ENCODE data around the gene GNAQ. TPM values are rescaled to one million over a fixed set of nuclear protein-coding genes. Genes with fewer than 3 reads are reported as not detected.

GNAQ gene
- polyA plus RNA-seq, 1 of the 3 experiments (the other 2 are of a cell fraction), result 20.9 TPM

DNA sequence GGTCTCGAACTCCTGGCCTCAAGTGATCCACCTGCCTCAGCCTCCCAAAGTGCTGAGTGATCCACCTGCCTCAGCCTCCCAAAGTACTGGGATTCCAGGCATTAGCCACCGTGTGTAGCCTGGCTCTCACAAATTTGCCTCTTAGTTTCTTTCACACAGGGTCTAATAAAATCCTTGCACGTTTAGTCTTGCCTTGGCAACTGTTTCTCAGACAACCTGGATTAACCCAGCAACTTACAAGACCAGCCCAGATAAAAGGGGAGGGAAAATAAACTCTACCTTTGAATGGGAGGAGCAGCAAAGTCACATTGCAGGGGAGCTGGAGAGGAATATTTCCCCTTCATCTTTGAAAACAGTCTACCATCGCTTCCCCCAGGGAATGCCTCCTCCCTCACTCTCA, 354.2 kb downstream of the GNAQ start:
- no peak for DNase-seq
- H3K9ac ChIP-seq, result no peak overlapping the region
- H3K27ac ChIP-seq (ENCODE audit: low read depth in 2 of 2, low read length in 1 of 2), result no peak overlapping the region
- H3K4me3 ChIP-seq (ENCODE audit: low read depth in 2 of 2, low read length in 1 of 2), result no peak overlapping the region
- H3K4me2 ChIP-seq, result no peak overlapping the region
- no peak overlapping the region for H2AFZ ChIP-seq (ENCODE audit: low read depth)
- no peaks in the 10 kb centered on the region for H3K27me3 ChIP-seq (ENCODE audit: insufficient read depth)
- 81% methylated on average over 4 of the region's 4 CpGs for WGBS (ENCODE audit: low lambda C conversion rate)
- TF ChIP-seq, protein P1, sequence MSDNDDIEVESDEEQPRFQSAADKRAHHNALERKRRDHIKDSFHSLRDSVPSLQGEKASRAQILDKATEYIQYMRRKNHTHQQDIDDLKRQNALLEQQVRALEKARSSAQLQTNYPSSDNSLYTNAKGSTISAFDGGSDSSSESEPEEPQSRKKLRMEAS (IDR thresholded peaks at IDR 0.05; ENCODE audit: low read depth), result no peak
- TF ChIP-seq TCF12 (IDR thresholded peaks at IDR 0.05) (no peak), RFX5 (IDR thresholded peaks at IDR 0.05; ENCODE audit: low read length) (no peak), CHD2 (IDR thresholded peaks at IDR 0.05; ENCODE audit: low read length, partially characterized antibody) (no peak), GATA2 (CRISPR knock-in tag; IDR thresholded peaks at IDR 0.05) (no peak), JUND (IDR thresholded peaks at IDR 0.05) (no peak), FOXJ3 (CRISPR knock-in tag; IDR thresholded peaks at IDR 0.05) (no peak), YY1 (IDR thresholded peaks at IDR 0.05; ENCODE audit: low read depth) (no peak), ELF1 (IDR thresholded peaks at IDR 0.05) (no peak), FOXM1 (IDR thresholded peaks at IDR 0.05; ENCODE audit: low read depth) (no peak), SMC3 (IDR thresholded peaks at IDR 0.05; ENCODE audit: low read depth, low read length) (no peak), FOSL2 (IDR thresholded peaks at IDR 0.05; ENCODE audit: borderline replicate concordance, low read depth) (no peak), RCOR1 (IDR thresholded peaks at IDR 0.05; ENCODE audit: low read length) (no peak)
- TF ChIP-seq, protein P2, sequence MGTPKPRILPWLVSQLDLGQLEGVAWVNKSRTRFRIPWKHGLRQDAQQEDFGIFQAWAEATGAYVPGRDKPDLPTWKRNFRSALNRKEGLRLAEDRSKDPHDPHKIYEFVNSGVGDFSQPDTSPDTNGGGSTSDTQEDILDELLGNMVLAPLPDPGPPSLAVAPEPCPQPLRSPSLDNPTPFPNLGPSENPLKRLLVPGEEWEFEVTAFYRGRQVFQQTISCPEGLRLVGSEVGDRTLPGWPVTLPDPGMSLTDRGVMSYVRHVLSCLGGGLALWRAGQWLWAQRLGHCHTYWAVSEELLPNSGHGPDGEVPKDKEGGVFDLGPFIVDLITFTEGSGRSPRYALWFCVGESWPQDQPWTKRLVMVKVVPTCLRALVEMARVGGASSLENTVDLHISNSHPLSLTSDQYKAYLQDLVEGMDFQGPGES (IDR thresholded peaks at IDR 0.05; ENCODE audit: low read depth, low read length), result no peak
- TF ChIP-seq, protein P3, sequence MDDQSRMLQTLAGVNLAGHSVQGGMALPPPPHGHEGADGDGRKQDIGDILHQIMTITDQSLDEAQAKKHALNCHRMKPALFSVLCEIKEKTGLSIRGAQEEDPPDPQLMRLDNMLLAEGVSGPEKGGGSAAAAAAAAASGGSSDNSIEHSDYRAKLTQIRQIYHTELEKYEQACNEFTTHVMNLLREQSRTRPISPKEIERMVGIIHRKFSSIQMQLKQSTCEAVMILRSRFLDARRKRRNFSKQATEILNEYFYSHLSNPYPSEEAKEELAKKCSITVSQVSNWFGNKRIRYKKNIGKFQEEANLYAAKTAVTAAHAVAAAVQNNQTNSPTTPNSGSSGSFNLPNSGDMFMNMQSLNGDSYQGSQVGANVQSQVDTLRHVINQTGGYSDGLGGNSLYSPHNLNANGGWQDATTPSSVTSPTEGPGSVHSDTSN (IDR thresholded peaks at IDR 0.05), result no peak
- TF ChIP-seq, protein P4, sequence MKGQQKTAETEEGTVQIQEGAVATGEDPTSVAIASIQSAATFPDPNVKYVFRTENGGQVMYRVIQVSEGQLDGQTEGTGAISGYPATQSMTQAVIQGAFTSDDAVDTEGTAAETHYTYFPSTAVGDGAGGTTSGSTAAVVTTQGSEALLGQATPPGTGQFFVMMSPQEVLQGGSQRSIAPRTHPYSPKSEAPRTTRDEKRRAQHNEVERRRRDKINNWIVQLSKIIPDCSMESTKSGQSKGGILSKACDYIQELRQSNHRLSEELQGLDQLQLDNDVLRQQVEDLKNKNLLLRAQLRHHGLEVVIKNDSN (IDR thresholded peaks at IDR 0.05; ENCODE audit: borderline replicate concordance, low read depth), result no peak
- TF ChIP-seq, protein P5, sequence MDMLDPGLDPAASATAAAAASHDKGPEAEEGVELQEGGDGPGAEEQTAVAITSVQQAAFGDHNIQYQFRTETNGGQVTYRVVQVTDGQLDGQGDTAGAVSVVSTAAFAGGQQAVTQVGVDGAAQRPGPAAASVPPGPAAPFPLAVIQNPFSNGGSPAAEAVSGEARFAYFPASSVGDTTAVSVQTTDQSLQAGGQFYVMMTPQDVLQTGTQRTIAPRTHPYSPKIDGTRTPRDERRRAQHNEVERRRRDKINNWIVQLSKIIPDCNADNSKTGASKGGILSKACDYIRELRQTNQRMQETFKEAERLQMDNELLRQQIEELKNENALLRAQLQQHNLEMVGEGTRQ (IDR thresholded peaks at IDR 0.05; ENCODE audit: borderline replicate concordance, low read depth, low read length), result no peak
- TF ChIP-seq, protein P6, sequence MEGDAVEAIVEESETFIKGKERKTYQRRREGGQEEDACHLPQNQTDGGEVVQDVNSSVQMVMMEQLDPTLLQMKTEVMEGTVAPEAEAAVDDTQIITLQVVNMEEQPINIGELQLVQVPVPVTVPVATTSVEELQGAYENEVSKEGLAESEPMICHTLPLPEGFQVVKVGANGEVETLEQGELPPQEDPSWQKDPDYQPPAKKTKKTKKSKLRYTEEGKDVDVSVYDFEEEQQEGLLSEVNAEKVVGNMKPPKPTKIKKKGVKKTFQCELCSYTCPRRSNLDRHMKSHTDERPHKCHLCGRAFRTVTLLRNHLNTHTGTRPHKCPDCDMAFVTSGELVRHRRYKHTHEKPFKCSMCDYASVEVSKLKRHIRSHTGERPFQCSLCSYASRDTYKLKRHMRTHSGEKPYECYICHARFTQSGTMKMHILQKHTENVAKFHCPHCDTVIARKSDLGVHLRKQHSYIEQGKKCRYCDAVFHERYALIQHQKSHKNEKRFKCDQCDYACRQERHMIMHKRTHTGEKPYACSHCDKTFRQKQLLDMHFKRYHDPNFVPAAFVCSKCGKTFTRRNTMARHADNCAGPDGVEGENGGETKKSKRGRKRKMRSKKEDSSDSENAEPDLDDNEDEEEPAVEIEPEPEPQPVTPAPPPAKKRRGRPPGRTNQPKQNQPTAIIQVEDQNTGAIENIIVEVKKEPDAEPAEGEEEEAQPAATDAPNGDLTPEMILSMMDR (IDR thresholded peaks at IDR 0.05), result no peak
- TF ChIP-seq, protein P7, sequence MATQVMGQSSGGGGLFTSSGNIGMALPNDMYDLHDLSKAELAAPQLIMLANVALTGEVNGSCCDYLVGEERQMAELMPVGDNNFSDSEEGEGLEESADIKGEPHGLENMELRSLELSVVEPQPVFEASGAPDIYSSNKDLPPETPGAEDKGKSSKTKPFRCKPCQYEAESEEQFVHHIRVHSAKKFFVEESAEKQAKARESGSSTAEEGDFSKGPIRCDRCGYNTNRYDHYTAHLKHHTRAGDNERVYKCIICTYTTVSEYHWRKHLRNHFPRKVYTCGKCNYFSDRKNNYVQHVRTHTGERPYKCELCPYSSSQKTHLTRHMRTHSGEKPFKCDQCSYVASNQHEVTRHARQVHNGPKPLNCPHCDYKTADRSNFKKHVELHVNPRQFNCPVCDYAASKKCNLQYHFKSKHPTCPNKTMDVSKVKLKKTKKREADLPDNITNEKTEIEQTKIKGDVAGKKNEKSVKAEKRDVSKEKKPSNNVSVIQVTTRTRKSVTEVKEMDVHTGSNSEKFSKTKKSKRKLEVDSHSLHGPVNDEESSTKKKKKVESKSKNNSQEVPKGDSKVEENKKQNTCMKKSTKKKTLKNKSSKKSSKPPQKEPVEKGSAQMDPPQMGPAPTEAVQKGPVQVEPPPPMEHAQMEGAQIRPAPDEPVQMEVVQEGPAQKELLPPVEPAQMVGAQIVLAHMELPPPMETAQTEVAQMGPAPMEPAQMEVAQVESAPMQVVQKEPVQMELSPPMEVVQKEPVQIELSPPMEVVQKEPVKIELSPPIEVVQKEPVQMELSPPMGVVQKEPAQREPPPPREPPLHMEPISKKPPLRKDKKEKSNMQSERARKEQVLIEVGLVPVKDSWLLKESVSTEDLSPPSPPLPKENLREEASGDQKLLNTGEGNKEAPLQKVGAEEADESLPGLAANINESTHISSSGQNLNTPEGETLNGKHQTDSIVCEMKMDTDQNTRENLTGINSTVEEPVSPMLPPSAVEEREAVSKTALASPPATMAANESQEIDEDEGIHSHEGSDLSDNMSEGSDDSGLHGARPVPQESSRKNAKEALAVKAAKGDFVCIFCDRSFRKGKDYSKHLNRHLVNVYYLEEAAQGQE (IDR thresholded peaks at IDR 0.05; ENCODE audit: low read depth, low read length), result no peak
- TF ChIP-seq, protein P8, sequence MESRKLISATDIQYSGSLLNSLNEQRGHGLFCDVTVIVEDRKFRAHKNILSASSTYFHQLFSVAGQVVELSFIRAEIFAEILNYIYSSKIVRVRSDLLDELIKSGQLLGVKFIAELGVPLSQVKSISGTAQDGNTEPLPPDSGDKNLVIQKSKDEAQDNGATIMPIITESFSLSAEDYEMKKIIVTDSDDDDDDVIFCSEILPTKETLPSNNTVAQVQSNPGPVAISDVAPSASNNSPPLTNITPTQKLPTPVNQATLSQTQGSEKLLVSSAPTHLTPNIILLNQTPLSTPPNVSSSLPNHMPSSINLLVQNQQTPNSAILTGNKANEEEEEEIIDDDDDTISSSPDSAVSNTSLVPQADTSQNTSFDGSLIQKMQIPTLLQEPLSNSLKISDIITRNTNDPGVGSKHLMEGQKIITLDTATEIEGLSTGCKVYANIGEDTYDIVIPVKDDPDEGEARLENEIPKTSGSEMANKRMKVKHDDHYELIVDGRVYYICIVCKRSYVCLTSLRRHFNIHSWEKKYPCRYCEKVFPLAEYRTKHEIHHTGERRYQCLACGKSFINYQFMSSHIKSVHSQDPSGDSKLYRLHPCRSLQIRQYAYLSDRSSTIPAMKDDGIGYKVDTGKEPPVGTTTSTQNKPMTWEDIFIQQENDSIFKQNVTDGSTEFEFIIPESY (IDR thresholded peaks at IDR 0.05; ENCODE audit: borderline replicate concordance, low read depth), result no peak
- H3K79me2 ChIP-seq (ENCODE audit: insufficient read depth), result no peaks in the 10 kb centered on the region
- H3K4me1 ChIP-seq (ENCODE audit: control insufficient read depth in 1 of 2, insufficient read depth in 2 of 2, low read depth in 1 of 2, low read length in 1 of 2), result peaks cover 0 to 7% of the 10 kb centered on the region in 2 experiments; a peak in 2 of 4 replicates
- no peaks in the 10 kb centered on the region for H3K9me2 ChIP-seq
- H4K20me1 ChIP-seq (ENCODE audit: insufficient read depth), result no peaks in the 10 kb centered on the region
- H3K36me3 ChIP-seq (replicated peaks in 1 of 2; ENCODE audit: control insufficient read depth in 1 of 2, insufficient read depth in 2 of 2, low read length in 1 of 2), result no peaks in the 10 kb centered on the region
- no peaks in the 10 kb centered on the region for H3K9me3 ChIP-seq
- no peaks in the 10 kb centered on the region for H3F3A ChIP-seq (replicated peaks; ENCODE audit: insufficient read depth)
- CTCF ChIA-PET, result interaction anchor here (1.0 kb wide), 1 partner anchor 219 kb away, joined by 3 read pairs; no protein-coding TSS in a partner anchor
- POLR2A ChIA-PET, result no interaction called here

All from SK-N-SH (cell line).